Measurements from ENCODE around the gene EFEMP2.

Gene EFEMP2

DNA sequence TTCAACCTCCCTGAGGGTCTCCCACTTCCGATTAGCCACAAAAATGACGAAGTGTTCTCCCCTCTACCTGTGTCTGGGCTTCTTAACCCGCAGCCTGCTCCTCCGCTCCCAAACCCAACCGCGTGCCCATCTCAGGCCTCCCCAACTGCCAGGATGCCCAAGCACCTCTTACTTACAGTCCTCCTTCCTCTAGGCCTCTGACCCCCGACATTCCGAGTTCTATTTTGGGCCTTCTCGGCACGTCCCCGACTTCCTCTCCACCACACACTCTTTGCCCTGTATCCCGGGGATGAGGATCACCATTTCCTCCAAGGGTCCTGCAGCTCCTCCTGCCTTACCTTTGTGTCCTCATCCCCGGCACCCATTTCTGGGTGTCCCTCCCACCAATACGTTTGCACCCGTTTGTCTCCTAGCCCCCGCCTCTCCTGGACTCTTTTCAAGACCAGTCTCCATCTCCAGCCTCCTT is 12.8 kb downstream of the EFEMP2 start:
- no peak for TF ChIP-seq CTCF (IDR thresholded peaks at IDR 0.05; ENCODE audit: low read depth, low read length)
- no peak for DNase-seq
- Histone ChIP-seq H3K36me3 (peaks cover 53% of the 10 kb centered on the region), H3K4me1 (no peaks in the 10 kb centered on the region), H3K9me3 (no peaks in the 10 kb centered on the region), H3K4me3 (ENCODE audit: low read depth, low read length) (peak overlapping the region; percentile 99), H3K27me3 (no peaks in the 10 kb centered on the region)

- H3K4me1 ChIP-seq = no peaks in the 10 kb centered on the region
- H3K36me3 ChIP-seq = peaks cover 50% of the 10 kb centered on the region
- H3K4me3 ChIP-seq (ENCODE audit: low read depth, low read length) = peak overlapping the region; percentile 99
- TF ChIP-seq CTCF (IDR thresholded peaks at IDR 0.05; ENCODE audit: low read depth, low read length) = peak; percentile 47
- no peaks in the 10 kb centered on the region for H3K9me3 ChIP-seq
- DNase-seq = peak; percentile 100
- H3K27me3 ChIP-seq = no peaks in the 10 kb centered on the region
Observed at GRCh38 chr11:65859095-65859811, 13.3 kb downstream of the EFEMP2 start.

GRCh38 chr11:65858681-65859087 is 13.9 kb downstream of the EFEMP2 start:
- no peaks in the 10 kb centered on the region for H3K27me3 ChIP-seq
- peak overlapping the region; percentile 89 for H3K4me3 ChIP-seq (ENCODE audit: low read depth, low read length)
- H3K4me1 ChIP-seq = no peaks in the 10 kb centered on the region
- no peak for DNase-seq
- H3K36me3 ChIP-seq = peaks cover 50% of the 10 kb centered on the region
- no peak for TF ChIP-seq CTCF (IDR thresholded peaks at IDR 0.05; ENCODE audit: low read depth, low read length)
- H3K9me3 ChIP-seq = no peaks in the 10 kb centered on the region

DNA sequence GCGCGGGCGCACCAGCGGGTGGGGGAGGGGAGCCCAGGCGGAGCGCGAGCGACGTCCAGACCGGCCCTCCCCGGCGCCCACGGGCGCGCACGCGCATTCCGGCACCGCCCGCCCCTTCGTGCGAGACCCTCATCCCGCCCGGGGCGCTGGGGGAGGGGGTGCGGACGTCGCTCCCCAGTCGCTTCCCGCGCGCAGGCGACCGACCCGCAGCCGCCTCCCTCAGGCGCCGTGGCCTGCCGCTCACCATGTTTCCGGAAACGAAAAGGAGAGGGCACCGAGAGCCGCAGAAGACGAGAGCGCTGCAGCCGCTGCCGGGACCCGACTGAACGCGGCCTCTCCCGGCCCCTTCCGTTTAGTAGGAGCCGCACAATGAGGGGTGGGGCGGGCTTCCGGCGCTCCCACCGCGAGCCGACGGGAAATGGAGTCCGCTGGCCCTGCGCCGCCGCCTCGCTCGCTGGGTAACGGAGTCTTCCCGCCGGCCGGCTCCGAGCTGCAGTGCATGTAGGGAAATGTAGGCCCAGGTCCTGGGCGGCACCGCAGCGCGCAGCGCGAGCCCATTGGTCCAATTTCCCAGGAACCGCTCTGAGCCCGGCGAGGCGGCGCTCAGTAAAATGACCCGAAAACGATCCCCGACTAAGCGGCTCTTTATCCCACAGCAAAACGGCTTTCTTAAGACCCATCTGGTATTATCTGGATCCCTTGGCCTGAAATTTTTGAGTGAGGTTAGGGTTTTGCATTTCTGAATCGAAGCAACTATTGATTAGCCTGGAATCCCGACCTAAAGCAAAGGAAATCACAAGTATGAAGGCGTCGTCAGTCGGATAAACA is 14.5 kb downstream of the EFEMP2 start, which contains the start of gene CFL1:
CFL1 (minus strand) TSS at position 328 of the 828 bp plus-strand sequence; CDS start at position 247, 81 bp downstream.
- Histone ChIP-seq H3K4me1 (no peaks in the 10 kb centered on the region), H3K9me3 (no peaks in the 10 kb centered on the region), H3K36me3 (peaks cover 50% of the 10 kb centered on the region), H3K27me3 (no peaks in the 10 kb centered on the region), H3K4me3 (ENCODE audit: low read depth, low read length) (peak within 1 kb of the TSS; percentile 89)
- DNase-seq = peak; percentile 99
- TF ChIP-seq CTCF (IDR thresholded peaks at IDR 0.05; ENCODE audit: low read depth, low read length) = no peak

DNA sequence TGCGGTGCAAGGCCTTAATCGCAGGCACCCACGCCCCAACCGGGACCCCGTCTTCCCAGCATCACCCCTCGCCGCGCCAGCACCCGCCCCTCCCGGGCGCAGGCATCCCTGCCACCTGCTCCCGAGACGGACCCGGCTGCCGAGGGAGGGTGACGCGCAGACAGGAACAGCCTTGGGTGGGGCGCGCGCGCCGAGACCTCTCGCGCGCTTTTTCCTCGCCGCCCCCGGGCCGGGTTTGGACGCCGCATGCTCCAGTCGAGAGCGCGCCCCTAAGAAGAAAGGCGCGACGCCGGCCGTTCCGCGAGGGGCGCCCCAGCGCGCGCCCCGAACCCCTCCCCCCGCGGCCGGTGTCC is 15.1 kb downstream of the EFEMP2 start:
- Histone ChIP-seq H3K27me3 (no peaks in the 10 kb centered on the region), H3K4me3 (ENCODE audit: low read depth, low read length) (peak overlapping the region; percentile 89), H3K36me3 (peaks cover 50% of the 10 kb centered on the region), H3K4me1 (no peaks in the 10 kb centered on the region), H3K9me3 (no peaks in the 10 kb centered on the region)
- DNase-seq = no peak
- no peak for TF ChIP-seq CTCF (IDR thresholded peaks at IDR 0.05; ENCODE audit: low read depth, low read length)
